Cardiac septum (tissue), 1 donor: ENCODE results near the gene GNB1. TPM values are rescaled to one million over a fixed set of nuclear protein-coding genes. Genes with fewer than 3 reads are reported as not detected.
A peak's percentile ranks its signal among the peaks of the same experiment; 100 is the strongest.

Experiments
- DNase-seq: peaks from one replicate; pipeline ENCODE4 v3.0.0-alpha.2; 2020; ENCODE audit warnings: low spot score
- intact Hi-C: fragments of 100-400 bp; cut with DNase I; formaldehyde crosslinking; loops from one replicate; pipeline ENCODE4 v1.14.0; 2022
- total RNA-seq: library from RNA; stranded (reverse); fragmentation: NEBNext Ultra II Directional; extraction: Animal tissue kit (Norgen Biotek cat#: 25700); gene quantifications from one replicate; pipeline ENCODE4 v1.2.1, GENCODE V29; 2021
- donor health status: DM: no; HTN: no; CAD: no.

GNB1 gene
- total RNA-seq, 1 donor from 2014 or later, result 183 TPM

GRCh38 chr1:1802871-1803270 is 88.0 kb downstream of the GNB1 start:
- intact Hi-C loops, result no loop called here
- DNase-seq, result no peak

- no peak for DNase-seq
- intact Hi-C loops, result no loop called here
Measured at GRCh38 chr1:1799716-1800115, 91.2 kb downstream of the GNB1 start.

GRCh38 chr1:1797731-1798341 is 93.1 kb downstream of the GNB1 start:
- intact Hi-C loops, result no loop called here
- no peak for DNase-seq

DNA sequence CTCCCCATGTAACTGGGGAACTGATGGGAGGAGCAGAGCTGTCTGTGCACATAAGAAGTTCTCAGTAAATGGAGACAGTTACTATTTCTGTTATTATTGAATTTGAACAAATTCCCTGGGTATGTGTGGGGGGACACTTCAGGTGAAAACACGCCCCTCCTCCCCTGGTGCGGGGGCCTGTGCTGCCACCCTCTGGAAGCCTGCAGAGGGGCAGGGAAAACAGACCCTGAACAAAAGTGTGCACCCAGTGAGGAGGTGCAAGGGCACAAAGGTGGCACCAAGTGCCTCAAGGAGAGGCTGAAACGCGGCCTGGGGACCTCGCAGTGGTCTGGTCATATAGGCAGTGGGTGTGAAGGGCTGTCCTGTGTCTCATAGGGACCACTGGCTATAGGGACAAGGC is 94.4 kb downstream of the GNB1 start:
- no peak for DNase-seq
- intact Hi-C loops, result no loop called here

DNA sequence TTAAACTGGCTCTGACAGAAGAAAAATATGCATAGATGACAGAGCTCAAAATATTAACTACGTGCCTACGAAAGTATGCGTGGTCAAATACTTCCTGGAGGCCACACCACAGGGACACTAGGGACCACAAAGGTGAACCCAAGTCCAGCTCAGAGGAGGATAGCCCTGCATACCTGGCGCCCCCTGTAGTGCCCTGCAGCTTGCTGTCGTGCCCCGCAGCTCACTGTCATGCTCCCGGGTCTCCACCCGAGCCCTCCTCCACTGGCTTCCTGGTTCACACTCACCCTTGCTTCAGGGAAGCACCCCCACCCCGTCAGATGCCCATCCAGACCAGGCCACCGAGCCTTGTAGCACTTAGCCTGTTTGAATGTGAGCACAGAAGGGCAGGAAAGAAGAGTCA is 95.9 kb downstream of the GNB1 start:
- DNase-seq, result no peak
- intact Hi-C loops, result loop anchor here (5.0 kb wide), 1 partner anchor 52 kb away; no protein-coding TSS in a partner anchor

DNA sequence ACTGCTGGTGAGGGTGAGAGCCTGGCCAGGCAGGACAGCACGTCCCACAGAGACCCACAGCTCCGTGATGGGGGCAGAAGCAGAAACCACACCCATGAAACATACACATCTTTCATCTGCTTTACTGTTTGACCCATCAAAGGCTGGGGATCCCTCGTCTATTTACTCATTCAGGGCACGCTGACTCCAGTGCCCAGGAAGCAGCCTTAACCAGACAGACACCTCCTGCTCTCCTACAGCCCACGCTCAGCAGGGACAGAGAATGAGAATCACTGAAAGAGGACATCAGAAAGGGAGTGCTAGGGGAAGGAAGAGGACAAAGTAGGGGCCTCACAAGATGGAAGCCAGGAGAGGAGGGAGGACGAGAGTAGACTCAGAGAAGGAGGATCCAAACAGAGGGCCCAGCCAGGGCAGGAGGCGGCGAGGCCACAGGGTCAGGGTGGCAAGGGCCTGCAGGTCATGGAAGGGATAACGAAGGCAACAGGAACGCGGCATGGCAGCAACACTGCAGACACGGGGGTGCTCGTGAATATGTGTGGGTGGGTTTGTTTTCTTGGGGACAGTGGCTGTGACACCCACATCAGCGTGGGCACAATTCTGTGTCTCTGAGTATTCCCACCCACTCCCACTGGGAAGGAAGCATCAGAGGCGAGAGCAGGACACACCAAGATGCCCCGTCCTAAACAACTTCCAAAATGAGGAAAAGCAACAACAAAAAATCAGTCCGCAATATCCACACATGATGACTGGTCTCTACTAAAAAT is 97.2 kb downstream of the GNB1 start:
- no peak for DNase-seq
- intact Hi-C loops, result loop anchor here (5.0 kb wide), 1 partner anchor 54 kb away; no protein-coding TSS in a partner anchor

- intact Hi-C loops, result no loop called here
- DNase-seq, result no peak
Measured at GRCh38 chr1:1788646-1789431, 102.0 kb downstream of the GNB1 start.

DNA sequence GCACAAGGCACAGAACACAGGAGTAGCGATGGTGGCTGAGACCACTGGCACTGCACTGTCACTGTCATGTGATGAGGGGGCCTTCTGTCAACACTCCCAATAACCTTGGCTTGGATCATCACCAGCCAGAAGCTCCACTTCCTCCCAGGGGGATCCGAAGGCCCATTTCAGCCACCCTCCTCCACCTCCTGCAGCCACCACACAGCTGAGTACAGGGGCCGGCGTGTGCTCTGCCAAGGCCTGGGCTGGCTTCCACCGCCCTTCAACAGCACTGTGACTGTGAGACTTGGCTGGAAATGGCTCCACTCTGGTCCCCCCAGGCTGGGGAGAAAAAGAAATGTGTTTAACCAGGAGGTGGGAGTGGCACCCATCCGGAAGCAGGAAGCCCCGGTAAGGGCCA is 102.8 kb downstream of the GNB1 start:
- no peak for DNase-seq
- intact Hi-C loops, result no loop called here

DNA sequence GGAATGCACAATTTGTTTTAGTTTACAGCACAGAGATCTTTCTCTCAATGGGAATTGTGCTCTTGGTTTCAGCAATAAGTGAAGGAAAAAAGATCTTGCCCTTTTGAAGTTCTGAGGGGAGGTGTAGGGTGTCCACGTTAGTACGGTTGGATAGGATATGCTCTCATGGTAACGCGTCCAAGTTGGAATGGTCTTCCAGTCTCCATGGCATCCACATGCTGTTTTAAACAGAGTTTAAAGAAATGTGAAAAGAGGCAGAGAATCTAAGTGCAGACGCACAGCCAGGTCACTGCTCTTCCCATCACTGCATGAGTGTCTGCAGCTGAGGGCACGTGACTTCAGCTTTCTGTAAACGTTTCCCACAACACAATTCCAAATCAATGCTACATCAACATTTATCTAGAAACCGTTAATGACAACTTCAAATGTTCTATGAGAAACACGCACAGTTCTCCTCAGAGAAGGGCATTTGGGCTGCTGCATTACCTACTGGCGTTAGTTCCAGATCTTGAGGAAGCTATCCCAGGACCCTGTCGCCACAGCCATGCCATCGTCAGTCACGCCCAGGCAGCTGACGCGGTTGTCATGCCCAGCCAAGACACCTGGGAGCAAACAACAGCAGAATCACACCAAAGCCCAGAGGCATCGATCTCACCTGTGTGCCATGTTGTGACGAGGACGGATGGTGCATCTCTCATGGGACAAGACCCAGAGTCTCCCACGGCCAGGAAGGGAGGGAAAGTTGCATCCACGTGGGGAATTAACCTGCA is 103.9 kb downstream of the GNB1 start:
- DNase-seq, result no peak
- intact Hi-C loops, result no loop called here

DNA sequence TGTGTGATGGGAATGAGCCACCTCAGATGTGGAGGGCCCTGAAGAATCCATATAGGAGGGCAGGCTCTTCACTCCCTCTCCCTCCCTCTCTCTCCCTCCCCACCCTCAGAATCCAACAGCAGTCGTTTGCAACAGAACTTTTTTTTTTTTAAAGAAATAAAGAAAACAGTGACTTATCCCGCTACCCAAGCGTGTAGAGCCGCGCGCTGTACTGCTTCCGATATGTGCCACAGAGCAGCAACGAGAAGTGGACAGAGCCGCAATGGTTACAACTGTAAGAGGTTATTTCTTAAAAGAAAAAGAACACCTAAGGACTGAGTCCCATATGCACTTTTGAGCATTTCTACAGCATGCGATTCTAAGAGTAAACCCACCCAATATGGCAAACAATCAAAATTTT is 105.2 kb downstream of the GNB1 start:
- intact Hi-C loops, result no loop called here

GRCh38 chr1:1784933-1785332 is 106.0 kb downstream of the GNB1 start:
- intact Hi-C loops, result no loop called here
- no peak for DNase-seq

More for the DNA sequence above, 105.2 kb downstream of the GNB1 start:
- no peak for DNase-seq

DNA sequence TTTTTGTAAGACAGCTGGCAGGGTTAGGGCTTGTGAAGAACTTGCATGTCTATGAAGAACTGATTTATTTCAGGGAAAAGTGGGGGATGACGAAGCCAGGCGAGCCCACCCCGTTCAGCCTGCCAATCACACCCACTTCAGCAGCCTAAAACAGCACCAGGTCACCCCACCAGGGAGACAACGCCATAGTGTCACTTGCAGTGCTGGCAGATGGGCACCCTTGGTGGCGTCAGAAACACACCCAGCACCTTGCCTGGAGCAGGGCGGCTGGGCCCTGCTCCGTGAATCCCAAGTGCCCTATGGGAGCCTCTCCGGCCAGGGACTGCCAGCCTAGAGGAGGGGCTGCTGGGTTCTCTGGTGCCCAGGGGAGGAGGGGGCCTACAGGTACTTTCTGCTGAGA is 107.6 kb downstream of the GNB1 start:
- intact Hi-C loops, result no loop called here
- DNase-seq, result no peak

DNA sequence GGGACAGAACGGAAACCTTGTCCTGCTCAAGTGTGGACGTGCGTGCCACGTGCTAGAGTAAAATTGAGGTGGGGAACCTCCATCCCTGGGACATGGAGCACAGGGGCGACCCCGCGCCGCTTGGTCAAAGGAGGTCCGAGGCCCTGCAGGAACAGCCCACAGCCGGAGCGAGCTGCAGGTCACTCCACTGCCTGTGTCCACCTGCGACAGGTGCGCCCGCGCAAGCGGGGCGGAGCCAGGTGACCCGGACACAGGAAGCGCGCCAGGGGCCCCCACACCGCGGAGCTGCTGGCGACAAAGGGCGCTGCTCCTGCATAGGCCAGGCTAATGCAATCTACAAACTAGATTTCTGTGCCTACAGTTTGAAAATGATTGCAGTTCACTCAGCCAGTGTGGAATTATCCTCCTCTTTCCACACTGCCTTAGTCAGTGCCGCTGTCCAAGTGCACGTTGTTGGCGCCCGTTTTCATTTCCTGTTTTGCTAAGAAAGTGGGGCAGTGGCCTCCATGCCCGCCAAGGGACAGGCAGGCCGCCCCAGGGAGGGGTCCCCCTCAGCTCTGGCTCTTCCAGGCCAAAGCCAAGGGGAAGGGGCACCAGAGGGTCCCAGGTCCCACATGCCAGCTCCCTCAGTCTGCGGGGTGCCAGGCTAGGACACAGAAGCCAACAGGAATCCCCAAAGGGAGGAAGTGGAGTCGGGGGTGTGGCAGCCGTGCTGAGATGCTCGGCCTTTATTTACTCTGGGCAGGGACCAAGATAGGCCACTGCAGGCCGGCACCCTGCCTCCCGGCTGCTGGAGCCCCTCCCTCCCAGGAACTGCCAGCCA is 108.3 kb downstream of the GNB1 start:
- intact Hi-C loops, result no loop called here
- DNase-seq, result peak; percentile 86

GRCh38 chr1:1781526-1781903 is 109.4 kb downstream of the GNB1 start:
- no peak for DNase-seq
- intact Hi-C loops, result no loop called here

- DNase-seq, result no peak
- intact Hi-C loops, result no loop called here
Measured at GRCh38 chr1:1780598-1781525, 110.0 kb downstream of the GNB1 start.

DNA sequence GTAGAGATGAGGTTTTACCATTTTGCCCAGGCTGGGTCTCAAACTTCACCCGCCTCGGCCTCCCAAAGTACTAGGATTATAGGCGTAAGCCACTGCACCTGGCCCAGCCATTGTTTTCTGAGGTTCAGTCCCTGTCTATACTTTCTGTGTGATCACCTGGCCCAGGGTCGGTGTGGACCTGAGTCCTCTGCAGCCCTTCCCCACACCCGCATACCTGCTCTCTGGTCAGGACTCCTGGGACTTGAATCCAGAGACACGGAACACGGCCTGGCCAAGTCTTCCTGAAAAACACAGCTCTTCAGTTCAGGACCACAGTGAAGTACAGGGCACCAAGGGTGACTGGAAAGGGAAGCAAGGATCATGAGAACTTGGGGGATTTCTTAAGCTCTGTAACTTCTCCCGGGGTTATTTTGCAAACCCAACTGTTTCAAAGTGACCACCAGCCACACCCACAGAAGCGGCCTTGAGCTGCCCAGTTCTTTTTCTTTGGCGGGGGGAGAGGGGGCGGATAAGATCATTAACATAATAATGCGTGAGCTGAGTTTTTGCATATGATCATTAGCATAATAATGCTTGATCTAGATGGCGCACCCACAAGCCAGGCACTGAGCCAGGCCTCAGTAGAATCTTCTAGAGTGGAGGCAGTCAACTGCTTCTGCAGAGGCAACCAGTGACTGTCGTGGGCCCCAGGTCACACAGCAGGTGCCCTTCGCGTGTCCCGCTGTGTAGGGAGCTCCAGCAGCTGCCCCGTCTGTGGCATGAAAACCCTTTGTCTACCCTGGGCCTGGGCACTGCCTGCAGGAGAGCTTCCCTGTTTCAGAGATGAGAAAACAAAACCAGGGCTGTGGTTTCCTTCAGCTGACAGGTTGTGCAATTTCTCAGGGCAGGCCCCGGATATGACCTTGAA is 110.9 kb downstream of the GNB1 start:
- intact Hi-C loops, result loop anchor here (2.0 to 5.0 kb wide), 2 partner anchors 112 to 127 kb away; partner anchors contain the start of gene GNB1
- DNase-seq, result peak; percentile 92

GRCh38 chr1:1779320-1779675 is 111.6 kb downstream of the GNB1 start:
- intact Hi-C loops, result loop anchor here (2.0 to 5.0 kb wide), 2 partner anchors 113 to 128 kb away; partner anchors contain the start of gene GNB1

More at GRCh38 chr1:1779320-1779675, 111.6 kb downstream of the GNB1 start:
- no peak for DNase-seq
